ENCODE data around the gene RFX1. TPM values are rescaled to one million over a fixed set of nuclear protein-coding genes. Genes with fewer than 3 reads are reported as not detected.

Gene RFX1
- total and polyA plus RNA-seq, 9 of the 15 experiments (the other 6 are each of a cell fraction or from before 2014, with no cell fraction given): 0.14 to 19.3 (median 1.2) TPM

GRCh38 chr19:14027856-14028450 is 21.8 kb upstream of the RFX1 start, which contains the start of gene RLN3 (continued):
- TF ChIP-seq FOXM1 (IDR thresholded peaks at IDR 0.05; ENCODE audit: low read depth) (peak; percentile 32; the same call in 1 of the 2 replicates), FOXM1 (CRISPR knock-in tag; IDR thresholded peaks at IDR 0.05; ENCODE audit: low read depth) (no peak; the same call in 1 of the 2 replicates), IFI16 (CRISPR knock-in tag; IDR thresholded peaks at IDR 0.05) (no peak), JUND (IDR thresholded peaks at IDR 0.05; ENCODE audit: borderline replicate concordance, low read depth, low read length) (no peak), JUND (tag; IDR thresholded peaks at IDR 0.05; ENCODE audit: borderline replicate concordance, low read depth, low read length) (no peak), ZNF280B (CRISPR knock-in tag; IDR thresholded peaks at IDR 0.05) (no peak), E2F5 (CRISPR knock-in tag; IDR thresholded peaks at IDR 0.05) (no peak), NCOA6 (IDR thresholded peaks at IDR 0.05) (no peak), SMC3 (conservative IDR thresholded peaks at IDR 0.05; ENCODE audit: insufficient read depth, low read depth, low read length) (no peak), CHAMP1 (IDR thresholded peaks at IDR 0.05) (no peak), CGGBP1 (CRISPR knock-in tag; IDR thresholded peaks at IDR 0.05) (no peak), ZBTB5 (IDR thresholded peaks at IDR 0.05) (no peak), L3MBTL2 (IDR thresholded peaks at IDR 0.05) (no peak), ATF2 (CRISPR knock-in tag; IDR thresholded peaks at IDR 0.05) (no peak), ZBTB34 (CRISPR knock-in tag; IDR thresholded peaks at IDR 0.05) (no peak), ZNF277 (CRISPR knock-in tag; IDR thresholded peaks at IDR 0.05; ENCODE audit: borderline replicate concordance) (no peak)
